CD4-positive, alpha-beta T cell (primary cell): Measurements from ENCODE around the gene NUDT11. TPM values are rescaled to one million over a fixed set of nuclear protein-coding genes. Genes with fewer than 3 reads are reported as not detected.

Source experiments
- ATAC-seq: fragments of 200-7000 bp; cut with Tn5 transposase; one replicate; pipeline ENCODE4 v1.10.0; 2022; ENCODE audit warnings: mild to moderate bottlenecking; ENCODE audit not compliant: poor library complexity
- CTCF ChIA-PET: fragments of 350-600 bp; sonication (Branson Sonifier 250); formaldehyde crosslinking; loops from one replicate; lab custom pipeline; 2021; ENCODE audit warnings: antibody characterized with exemption, inconsistent platforms; lab: Charles Lee
- POLR2A ChIA-PET: fragments of 350-600 bp; sonication (Branson Sonifier 250); formaldehyde crosslinking; loops from one replicate; lab custom pipeline; 2021; ENCODE audit warnings: antibody characterized with exemption, inconsistent platforms; lab: Charles Lee
- DNase-seq, 14 experiments: peaks; one replicate each; pipeline ENCODE4 v3.0.0-alpha.2; 2013 to 2020; ENCODE audit warnings: mixed read lengths in 2 of 14
- H3K27ac ChIP-seq, 2 donors: one replicate each; pipeline versions ENCODE4 v1.5.1 to v1.7.0; 2013; ENCODE audit warnings: low read length in 2 of 2, low read depth in 1 of 2, mild to moderate bottlenecking in 1 of 2
- H3K27me3 ChIP-seq, 2 experiments: 1 replicate in 1 of 2; 2 replicates in 1 of 2; pipeline versions ENCODE4 v1.6.1 to v1.7.0; 2013; ENCODE audit warnings: low read length in 2 of 2, control low read depth in 1 of 2, mild to moderate bottlenecking in 1 of 2, moderate library complexity in 1 of 2; ENCODE audit not compliant: insufficient read depth in 2 of 2, control insufficient read depth in 1 of 2
- H3K36me3 ChIP-seq: one replicate; pipeline ENCODE4 v1.6.1; 2013; ENCODE audit warnings: low read length, control low read depth; ENCODE audit not compliant: insufficient read depth
- H3K4me1 ChIP-seq: one replicate; pipeline ENCODE4 v1.6.1; 2013; ENCODE audit warnings: low read length, control low read depth; ENCODE audit not compliant: insufficient read depth
- H3K4me3 ChIP-seq: one replicate; pipeline ENCODE4 v1.5.1; 2013; ENCODE audit warnings: mild to moderate bottlenecking, low read length, moderate library complexity
- H3K9me3 ChIP-seq, 2 experiments: 1 replicate in 1 of 2; 2 replicates in 1 of 2; pipeline versions ENCODE4 v1.6.1 to v1.7.0; 2013; ENCODE audit warnings: low read length in 2 of 2, mild to moderate bottlenecking in 2 of 2, control low read depth in 1 of 2, moderate library complexity in 1 of 2; ENCODE audit not compliant: control insufficient read depth in 1 of 2, insufficient read depth in 1 of 2
- H3K27ac Mint-ChIP-seq: one replicate; pipeline ENCODE4 v1.8.0; 2020; ENCODE audit warnings: mixed read lengths
- H3K27me3 Mint-ChIP-seq: one replicate; pipeline ENCODE4 v1.8.0; 2021; ENCODE audit warnings: mixed read lengths
- H3K36me3 Mint-ChIP-seq: one replicate; pipeline ENCODE4 v1.8.0; 2021; ENCODE audit warnings: low read depth, mixed read lengths
- H3K4me1 Mint-ChIP-seq: one replicate; pipeline ENCODE4 v1.8.0; 2021; ENCODE audit warnings: low read depth, mixed read lengths
- H3K4me3 Mint-ChIP-seq: one replicate; pipeline ENCODE4 v1.8.0; 2020; ENCODE audit warnings: mild to moderate bottlenecking, mixed read lengths
- H3K9me3 Mint-ChIP-seq: one replicate; pipeline ENCODE4 v1.8.0; 2020; ENCODE audit warnings: mixed read lengths
- CTCF ChIP-seq: fragments of 200-600 bp; IDR thresholded peaks from one replicate; pipeline ENCODE4 v1.8.0; 2022; ENCODE audit warnings: antibody characterized with exemption, mild to moderate bottlenecking
- intact Hi-C, 2 experiments: fragments of 100-400 bp; cut with DNase I in 1 of 2; cut with micrococcal nuclease in 1 of 2; formaldehyde crosslinking; loops; one replicate each; pipeline versions ENCODE4 v1.15.1 to v1.9.0; 2023 to 2025; cut with DNase I, micrococcal nuclease
- total RNA-seq, 174 experiments: library from RNA in 2 of 174; stranded (reverse) in 2 of 174; gene quantifications; one replicate each; pipeline ENCODE4 v1.2.3 and lab custom pipeline; 2021 to 2026

Gene NUDT11
- total RNA-seq, 2 experiments from 2014 or later, result 0.20 to 0.47 TPM

DNA sequence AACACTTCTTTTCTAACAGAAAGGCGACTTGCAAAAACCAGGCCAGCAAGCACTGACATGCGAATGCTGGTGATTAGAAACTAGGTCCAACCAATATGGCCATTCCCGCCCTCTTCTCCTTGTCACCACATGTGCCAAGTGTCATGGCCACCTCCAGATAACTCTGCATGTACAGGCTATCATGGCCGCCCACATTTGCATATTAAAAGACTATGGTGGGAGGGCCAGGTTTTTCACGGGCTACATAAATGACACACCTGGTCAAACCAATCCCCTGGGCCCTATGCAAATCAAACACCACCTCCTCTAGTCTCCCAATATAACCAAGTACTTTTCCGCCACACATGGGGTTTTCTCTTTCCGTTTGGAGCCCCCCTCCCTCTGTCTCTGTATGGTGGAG is 40.1 kb downstream of the NUDT11 start:
- H3K36me3 ChIP-seq, result no peaks in the 10 kb centered on the region
- no peaks in the 10 kb centered on the region for H3K27me3 ChIP-seq
- no peak overlapping the region for H3K4me3 Mint-ChIP-seq
- no peaks in the 10 kb centered on the region for H3K36me3 Mint-ChIP-seq
- H3K9me3 ChIP-seq, result no peaks in the 10 kb centered on the region
- CTCF ChIA-PET, result interaction anchor here (0.9 kb wide), 1 partner anchor 36 kb away, joined by 3 read pairs; no protein-coding TSS in a partner anchor
- intact Hi-C loops, result no loop called here
- H3K9me3 Mint-ChIP-seq, result no peaks in the 10 kb centered on the region
- no peaks in the 10 kb centered on the region for H3K27me3 Mint-ChIP-seq
- no peaks in the 10 kb centered on the region for H3K4me1 ChIP-seq
- no peak for DNase-seq
- POLR2A ChIA-PET, result no interaction called here
- no peak for ATAC-seq
- no peak overlapping the region for H3K27ac Mint-ChIP-seq
- no peak overlapping the region for H3K27ac ChIP-seq
- no peaks in the 10 kb centered on the region for H3K4me1 Mint-ChIP-seq
- TF ChIP-seq CTCF, result no peak
- H3K4me3 ChIP-seq, result no peak overlapping the region

DNA sequence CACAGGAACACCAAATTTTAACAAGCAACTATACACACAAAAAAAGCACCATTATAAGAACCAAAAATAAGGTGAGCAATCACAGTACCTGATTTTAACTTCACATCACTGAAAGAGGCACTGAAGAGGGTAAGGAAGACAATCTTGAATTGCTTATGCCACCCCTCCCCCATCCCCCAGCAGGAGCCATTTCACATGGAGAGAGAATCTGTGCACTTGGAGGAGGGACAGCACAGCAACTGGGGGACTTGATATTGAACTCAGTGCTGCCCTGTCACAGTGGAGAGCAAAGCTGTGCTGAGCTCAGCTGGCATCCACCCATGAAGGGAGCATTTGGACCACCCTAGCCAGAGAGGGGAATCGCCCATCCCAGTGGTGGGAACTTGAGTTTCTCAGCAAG is 56.0 kb downstream of the NUDT11 start:
- H3K4me3 Mint-ChIP-seq, result no peak overlapping the region
- no peak overlapping the region for H3K27ac ChIP-seq
- no peaks in the 10 kb centered on the region for H3K36me3 ChIP-seq
- no peaks in the 10 kb centered on the region for H3K4me1 ChIP-seq
- H3K36me3 Mint-ChIP-seq, result no peaks in the 10 kb centered on the region
- DNase-seq (no peak), ATAC-seq (no peak)
- no peak overlapping the region for H3K27ac Mint-ChIP-seq
- CTCF ChIA-PET, result no interaction called here
- H3K9me3 ChIP-seq, result no peaks in the 10 kb centered on the region
- no peaks in the 10 kb centered on the region for H3K27me3 Mint-ChIP-seq
- TF ChIP-seq CTCF, result no peak
- peaks cover 4% of the 10 kb centered on the region for H3K4me1 Mint-ChIP-seq
- no peak overlapping the region for H3K4me3 ChIP-seq
- H3K27me3 ChIP-seq, result no peaks in the 10 kb centered on the region
- H3K9me3 Mint-ChIP-seq, result no peaks in the 10 kb centered on the region
- intact Hi-C loops, result no loop called here
- POLR2A ChIA-PET, result no interaction called here

Other genes starting within 250 kb of the NUDT11 start
- not detected for gene NUDT10, start 163.8 kb downstream of the NUDT11 start, total RNA-seq
- not detected for gene CENPVL3, start 122.3 kb upstream of the NUDT11 start, total RNA-seq
- gene CENPVL2, start 186.2 kb upstream of the NUDT11 start, total RNA-seq, result not detected
- not detected for gene CENPVL1, start 213.9 kb upstream of the NUDT11 start, total RNA-seq
- gene GSPT2, start 246.8 kb upstream of the NUDT11 start, total RNA-seq, result 1 to 10 TPM; 6.8 to 7.8 TPM